HTR-8/SVneo (cell line): ENCODE data around the gene FAAP20.
A peak's percentile ranks its signal among the peaks of the same experiment; 100 is the strongest.

ENCODE experiments used
- DNase-seq: peaks from one replicate; pipeline ENCODE4 v3.0.0; 2011; ENCODE audit warnings: low spot score, mixed read lengths; ENCODE audit not compliant: insufficient read length
- FAIRE-seq: peaks from 2 replicates; lab custom pipeline; 2011; peaks lifted over from hg19 to GRCh38; lab: Jason Lieb, UNC

FAAP20 gene

GRCh38 chr1:2230781-2231531, 36.4 kb upstream of the FAAP20 start:
- FAIRE-seq, result no peak
- DNase-seq, result no peak

- DNase-seq, result no peak
- FAIRE-seq, result no peak
Observed at GRCh38 chr1:2229911-2230731, 35.5 kb upstream of the FAAP20 start.

GRCh38 chr1:2229037-2229864, 34.7 kb upstream of the FAAP20 start:
- no peak for FAIRE-seq
- DNase-seq, result no peak

GRCh38 chr1:2228694-2229036, 34.1 kb upstream of the FAAP20 start:
- DNase-seq (no peak), FAIRE-seq (no peak)

GRCh38 chr1:2228157-2228594, 33.6 kb upstream of the FAAP20 start, which contains the start of gene SKI:
SKI (plus strand) TSS chr1:2228319; CDS start chr1:2228767, 448 bp downstream.
- DNase-seq (no peak), FAIRE-seq (no peak)

- peak; percentile 92 for DNase-seq
- peak; percentile 96 for FAIRE-seq
Observed at GRCh38 chr1:2227346-2228156, 33.0 kb upstream of the FAAP20 start.

- FAIRE-seq (no peak), DNase-seq (no peak)
Observed at GRCh38 chr1:2226525-2227345, 32.2 kb upstream of the FAAP20 start.

GRCh38 chr1:2224631-2225428, 30.3 kb upstream of the FAAP20 start:
- no peak for DNase-seq
- FAIRE-seq, result no peak

- FAIRE-seq (no peak), DNase-seq (no peak)
Observed at GRCh38 chr1:2224170-2224584, 29.6 kb upstream of the FAAP20 start.

GRCh38 chr1:2221271-2221670, 26.7 kb upstream of the FAAP20 start:
- FAIRE-seq (no peak), DNase-seq (no peak)

GRCh38 chr1:2216767-2217058, 22.1 kb upstream of the FAAP20 start:
- DNase-seq (no peak), FAIRE-seq (no peak)

- FAIRE-seq (no peak), DNase-seq (no peak)
Observed at GRCh38 chr1:2215909-2216766, 21.6 kb upstream of the FAAP20 start.

GRCh38 chr1:2215329-2215728, 20.8 kb upstream of the FAAP20 start:
- DNase-seq (no peak), FAIRE-seq (no peak)

- no peak for FAIRE-seq
- DNase-seq, result no peak
Observed at GRCh38 chr1:2214541-2215241, 20.1 kb upstream of the FAAP20 start.

- FAIRE-seq (no peak), DNase-seq (no peak)
Observed at GRCh38 chr1:2213576-2214505, 19.3 kb upstream of the FAAP20 start.
